B cell (primary cell): ENCODE data around the gene STXBP2.

Experiments
- CTCF ChIP-seq: fragments of 200-600 bp; IDR thresholded peaks from one replicate; pipeline ENCODE4 v1.8.0; 2022; ENCODE audit warnings: antibody characterized with exemption, mild to moderate bottlenecking
- EZH2 ChIP-seq: IDR thresholded peaks from 2 replicates; pipeline ENCODE4 v1.6.1; 2012; ENCODE audit warnings: borderline replicate concordance, low read depth, mild to moderate bottlenecking, moderate library complexity, low read length; ENCODE audit not compliant: insufficient read depth, poor library complexity, severe bottlenecking

DNA sequence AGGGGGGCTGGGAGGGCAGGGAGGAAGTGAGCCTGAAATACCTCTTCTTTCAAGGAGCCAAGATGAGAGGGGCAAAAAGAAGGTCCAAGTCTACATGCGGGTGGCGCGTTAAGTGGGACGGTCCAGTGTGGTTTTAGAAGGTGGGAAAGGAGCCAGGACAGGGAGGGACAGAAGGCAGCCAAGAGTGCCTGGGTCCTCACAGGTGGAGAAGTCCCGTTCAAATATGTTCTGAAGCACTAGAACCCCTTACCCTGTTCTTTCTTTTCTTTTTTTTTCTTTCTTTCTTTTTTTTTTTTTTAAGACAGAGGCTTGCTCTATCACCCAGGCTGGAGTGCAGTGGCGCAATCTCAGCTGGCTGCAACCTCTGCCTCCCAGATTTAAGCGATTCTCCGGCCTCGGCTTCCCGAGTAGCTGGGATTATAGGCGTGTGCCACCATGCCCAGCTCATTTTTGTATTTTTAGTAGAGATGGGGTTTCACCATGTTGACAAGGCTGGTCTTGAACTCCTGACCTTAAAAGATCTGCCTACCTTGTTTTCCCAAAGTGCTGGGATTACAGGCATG is 33.9 kb upstream of the STXBP2 start:
- TF ChIP-seq EZH2 (no peak), CTCF (no peak)
